Left lobe of liver (tissue), 2 donors: ENCODE measurements around the gene MPC1L. TPM values are rescaled to one million over a fixed set of nuclear protein-coding genes. Genes with fewer than 3 reads are reported as not detected.
A peak's percentile ranks its signal among the peaks of the same experiment; 100 is the strongest.
"Not testable (repeated sequence)": the region's sequence is repeated elsewhere in the genome, so short reads cannot be mapped to it uniquely, and the experiment has no call there.

Source experiments
- ATAC-seq: fragments of 200-7000 bp; cut with Tn5 transposase; one replicate; pipeline ENCODE4 v1.9.1; 2020; ENCODE audit warnings: mild to moderate bottlenecking, moderate library complexity
- DNase-seq: peaks from one replicate; pipeline ENCODE4 v3.0.0-alpha.2; 2020; ENCODE audit warnings: low spot score
- total RNA-seq: library from RNA; stranded (reverse); gene quantifications from one replicate; pipeline ENCODE4 v1.2.1, GENCODE V29; 2021
- donor health status: DM: no; HTN: no; CAD: no; lungs with moderate emphysema.
- donor health status: DM: no; HTN: yes; CAD: no.

Gene MPC1L
- not detected for total RNA-seq

DNA sequence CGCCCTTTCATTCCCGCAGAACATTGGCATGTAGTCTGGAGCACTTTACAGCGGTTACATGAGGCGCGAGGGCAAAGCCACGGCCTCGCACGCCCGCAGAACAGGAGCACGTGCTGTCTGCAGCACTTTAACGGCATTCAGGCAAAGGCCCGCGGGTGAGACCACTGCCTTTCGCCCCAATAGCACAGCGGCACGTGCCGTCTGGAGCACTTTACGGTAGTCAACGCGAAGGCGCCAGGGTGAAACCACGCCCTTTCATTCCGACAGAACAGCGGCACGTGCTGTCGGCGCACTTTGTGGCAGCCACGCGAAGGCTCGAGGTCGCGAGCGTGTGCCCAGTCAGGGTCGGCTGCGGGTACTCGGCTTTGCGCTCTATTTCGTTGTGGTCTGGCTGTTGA, at the start of gene MPC1L:
MPC1L (plus strand) TSS at position 290 of the 398 bp plus-strand sequence. CDS start 138 bp downstream, outside the sequence.
- DNase-seq (no peak), ATAC-seq (no peak)

DNA sequence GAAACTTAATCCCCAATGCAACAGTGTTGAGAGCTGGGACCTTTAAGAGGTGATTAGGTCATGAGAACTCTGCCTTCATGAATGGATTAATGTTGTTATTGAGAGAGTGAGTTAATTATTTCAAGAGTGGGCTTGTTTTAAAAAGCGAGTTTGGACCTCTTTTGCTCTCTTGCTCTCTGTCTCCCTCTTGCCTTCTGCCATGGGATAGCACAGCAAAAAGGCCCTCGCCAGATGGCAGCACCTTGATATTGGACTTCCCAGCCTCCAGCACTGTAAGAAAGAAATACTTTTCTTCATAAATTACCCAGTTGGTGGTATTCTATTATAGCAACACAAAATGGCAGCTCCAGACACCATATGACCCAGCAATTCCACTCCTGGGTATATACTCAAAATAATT, 49.5 kb upstream of the MPC1L start:
- ATAC-seq (no peak), DNase-seq (no peak)

GRCh38 chrX:40575411-40575810, 47.8 kb upstream of the MPC1L start:
- not testable (repeated sequence) for DNase-seq, ATAC-seq

GRCh38 chrX:40576291-40576690, 46.9 kb upstream of the MPC1L start:
- DNase-seq (no peak), ATAC-seq (no peak)

GRCh38 chrX:40578039-40578695, 45.1 kb upstream of the MPC1L start:
- DNase-seq (no peak), ATAC-seq (no peak)

GRCh38 chrX:40579141-40579540, 44.1 kb upstream of the MPC1L start:
- DNase-seq (no peak), ATAC-seq (no peak)

DNA sequence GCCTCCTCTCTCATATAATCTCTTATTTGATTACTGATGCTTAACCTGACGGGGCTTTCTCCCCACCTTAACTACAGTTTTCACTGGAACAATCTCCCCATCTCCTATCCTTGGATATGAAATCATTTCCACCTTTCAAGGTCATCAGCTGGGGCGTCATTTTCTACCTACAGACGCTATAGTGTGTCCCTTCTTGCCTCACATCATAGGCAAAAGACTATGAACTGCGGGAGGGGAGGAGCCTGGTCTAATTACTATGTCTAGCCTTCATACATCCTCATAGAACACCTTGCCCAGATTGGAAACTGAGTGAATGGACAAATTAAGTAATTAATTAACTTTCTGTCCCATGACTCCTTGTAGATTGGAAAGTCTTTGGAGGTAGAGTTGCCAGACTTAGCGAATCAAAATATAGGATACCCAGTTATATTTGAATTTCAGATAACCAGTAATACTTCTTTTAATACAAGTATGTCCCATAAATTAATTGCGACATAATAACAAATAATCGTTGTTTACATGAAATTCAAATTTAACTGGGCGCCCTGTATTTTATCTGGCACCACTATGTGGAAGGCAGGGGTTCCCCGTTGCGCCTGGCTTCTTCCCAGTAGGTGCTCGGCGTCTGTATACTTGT, 43.2 kb upstream of the MPC1L start:
- DNase-seq (no peak), ATAC-seq (peak; percentile 64)

GRCh38 chrX:40580537-40581335, 42.5 kb upstream of the MPC1L start, which contains the start of gene ATP6AP2:
Gene ATP6AP2, plus strand, starts transcription at chrX:40580970. Its CDS starts 96 bp downstream, at chrX:40581066.
- peak; percentile 97 for ATAC-seq

GRCh38 chrX:40581336-40581920, 41.8 kb upstream of the MPC1L start:
- DNase-seq (no peak), ATAC-seq (no peak)

More at GRCh38 chrX:40580537-40581335, 42.5 kb upstream of the MPC1L start, which contains the start of gene ATP6AP2:
- peak; percentile 92 for DNase-seq

DNA sequence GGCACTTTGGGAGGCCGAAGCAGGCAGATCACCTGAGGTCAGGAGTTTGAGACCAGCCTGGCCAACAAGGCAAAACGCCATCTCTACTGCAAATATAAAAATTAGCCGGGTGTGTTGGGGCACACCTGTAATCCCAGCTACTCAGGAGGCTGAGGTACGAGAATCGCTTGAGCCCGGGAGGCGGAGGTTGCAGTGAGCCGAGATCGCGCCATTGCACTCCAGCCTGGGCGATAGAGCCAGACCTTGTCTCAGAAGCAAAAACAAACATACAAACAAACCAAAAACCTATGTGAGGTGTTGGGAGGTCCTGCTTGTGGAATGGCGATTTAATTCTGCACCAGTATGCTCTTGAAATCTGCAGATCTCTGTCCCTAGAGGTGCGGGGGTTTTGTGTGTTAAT, 41.0 kb upstream of the MPC1L start:
- ATAC-seq, DNase-seq: not testable (repeated sequence)

DNA sequence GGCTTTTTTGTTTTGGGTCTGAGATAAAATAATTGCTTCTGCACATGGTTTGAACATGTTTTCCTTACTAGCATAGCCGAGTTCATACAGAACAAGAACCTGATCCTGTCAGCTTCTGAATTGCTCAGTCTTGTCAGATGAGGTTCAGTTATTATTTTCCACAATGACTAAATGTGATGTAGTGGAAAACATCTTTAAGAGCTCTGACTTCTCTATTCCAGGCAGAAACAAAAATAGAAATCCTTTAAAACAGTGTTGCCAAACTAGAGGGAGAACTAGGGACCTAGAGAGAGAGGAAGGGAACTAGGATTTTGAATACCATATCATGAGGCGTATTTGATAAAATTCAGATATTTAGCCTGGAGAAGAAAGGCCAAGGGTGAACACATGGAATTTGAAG, 40.4 kb upstream of the MPC1L start:
- DNase-seq (no peak), ATAC-seq (no peak)

DNA sequence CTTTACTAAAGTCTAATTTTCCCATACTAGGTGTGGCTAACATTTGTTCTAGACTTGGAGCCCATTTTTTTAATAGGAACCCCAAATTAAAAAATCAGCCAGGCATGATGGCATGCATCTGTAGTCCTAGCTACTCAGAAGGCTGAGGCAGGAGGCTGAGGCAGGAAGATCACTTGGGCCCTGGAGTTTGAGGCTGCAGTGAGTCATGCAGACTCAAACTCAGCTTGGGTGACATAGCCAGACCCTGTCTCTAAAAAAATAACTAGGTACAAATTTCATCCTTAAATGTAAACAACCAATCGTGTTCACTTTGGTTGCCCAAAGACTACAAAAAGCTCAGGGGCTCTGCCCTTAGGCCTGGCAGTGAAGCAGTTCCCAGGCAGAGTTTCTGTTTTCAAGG, 35.6 kb upstream of the MPC1L start:
- DNase-seq, ATAC-seq: not testable (repeated sequence)

- ATAC-seq, DNase-seq: not testable (repeated sequence)
Measured at GRCh38 chrX:40589616-40590321, 33.5 kb upstream of the MPC1L start.

- ATAC-seq: no peak
- DNase-seq: no peak
Measured at GRCh38 chrX:40603446-40603845, 19.8 kb upstream of the MPC1L start.

DNA sequence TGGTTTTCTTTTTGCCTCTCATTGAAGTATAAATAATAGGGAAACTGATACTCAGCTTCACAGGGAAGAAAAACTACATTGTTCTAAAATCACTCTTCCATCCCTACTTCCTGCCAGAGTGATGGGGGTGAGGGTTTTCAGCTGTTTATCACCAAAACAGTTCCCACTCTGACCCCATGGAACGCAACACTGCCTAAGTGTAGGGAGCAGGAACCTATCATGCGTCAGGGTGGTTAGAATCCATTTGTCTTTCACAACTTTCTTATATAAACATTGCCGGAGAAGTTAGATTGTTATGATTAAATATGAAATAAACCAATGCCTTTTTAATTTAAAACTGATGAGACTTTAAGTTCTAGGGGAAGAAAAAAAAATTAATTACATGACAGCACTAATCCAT, 15.8 kb upstream of the MPC1L start:
- no peak for ATAC-seq
- no peak for DNase-seq

DNA sequence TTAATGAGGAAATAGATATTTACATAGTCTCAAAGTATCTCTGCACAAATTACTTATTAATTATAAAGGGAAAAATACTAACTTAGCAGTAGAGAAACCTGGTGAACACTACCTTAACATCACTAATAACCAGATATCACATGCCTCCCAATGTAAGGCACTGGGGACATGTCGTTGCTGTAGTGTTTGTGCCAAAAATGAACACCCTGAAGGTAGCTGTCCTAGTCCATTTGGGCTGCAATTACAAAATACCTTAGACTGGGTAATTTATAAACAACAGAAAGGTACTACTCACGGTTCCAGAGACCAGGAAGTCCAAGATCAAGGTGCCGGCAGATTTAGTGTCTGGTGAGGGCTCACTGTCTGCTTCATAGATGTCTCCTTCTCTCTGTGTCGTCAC, 10.7 kb upstream of the MPC1L start:
- ATAC-seq: peak; percentile 13
- no peak for DNase-seq

DNA sequence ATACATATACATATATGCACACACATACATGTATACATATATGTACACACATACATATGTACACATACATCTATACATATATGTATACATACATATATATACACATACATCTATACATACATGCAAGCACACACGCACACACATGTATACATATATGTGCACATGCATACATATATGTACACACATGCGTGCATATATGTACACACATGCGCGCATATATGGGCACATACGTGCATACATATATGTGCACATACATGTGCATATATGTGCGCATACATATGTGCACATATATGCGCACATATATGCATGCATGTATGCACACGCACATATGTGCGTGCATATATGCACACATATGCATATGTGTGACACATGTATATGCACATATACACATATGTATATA, 7.3 kb upstream of the MPC1L start:
- no peak for ATAC-seq
- no peak for DNase-seq

DNA sequence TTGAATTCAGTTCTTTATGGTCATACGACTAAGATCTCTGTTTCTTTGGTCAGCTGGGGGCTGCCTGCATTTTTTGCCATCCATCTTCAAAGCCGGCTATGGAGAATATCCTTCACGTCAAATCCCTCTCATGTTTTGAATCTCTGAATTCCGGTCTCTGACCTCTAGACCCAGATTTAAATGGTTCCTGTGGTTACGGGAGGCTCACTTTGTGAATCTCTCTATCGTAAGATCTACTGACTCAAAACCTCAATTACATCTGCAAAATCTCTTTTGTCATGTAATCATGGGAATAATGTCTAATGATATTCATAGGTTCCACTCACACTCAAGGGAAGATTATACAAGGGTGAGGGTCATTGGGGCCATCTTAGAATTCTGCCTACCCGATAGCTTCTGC, 5.7 kb upstream of the MPC1L start:
- ATAC-seq (no peak), DNase-seq (no peak)

DNA sequence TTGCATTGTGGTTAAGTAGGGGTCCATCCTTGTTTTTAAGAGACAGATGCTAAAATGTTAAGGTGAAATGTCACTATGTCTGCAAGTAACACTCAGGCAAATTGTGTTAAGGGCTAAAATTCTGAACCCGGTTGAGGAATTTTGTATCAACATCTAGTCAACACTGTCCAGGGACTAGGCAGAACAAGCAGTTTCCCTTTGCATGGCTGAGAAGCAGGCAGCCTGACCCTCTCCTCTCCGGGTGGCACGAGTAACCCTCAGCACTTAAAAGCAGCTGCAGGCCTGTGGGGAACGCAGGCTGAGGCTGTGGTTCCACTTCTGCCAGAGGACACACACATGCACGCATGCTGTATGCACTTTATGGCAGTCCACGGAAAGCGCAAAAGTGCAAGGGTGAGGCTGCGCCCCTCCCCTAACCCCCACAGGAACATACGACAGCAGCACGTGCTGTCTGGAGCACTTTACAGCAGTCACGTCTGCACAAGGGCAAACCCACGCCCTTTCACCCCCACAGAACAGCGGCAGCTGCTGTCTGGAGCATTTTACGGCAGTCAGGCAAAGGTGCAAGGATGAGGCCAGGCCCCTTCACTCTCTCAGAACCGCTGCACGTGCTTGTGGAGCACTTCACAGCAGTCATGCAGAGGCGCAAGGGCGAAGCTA, 619 bp upstream of the MPC1L start:
- ATAC-seq (no peak), DNase-seq (no peak)

DNA sequence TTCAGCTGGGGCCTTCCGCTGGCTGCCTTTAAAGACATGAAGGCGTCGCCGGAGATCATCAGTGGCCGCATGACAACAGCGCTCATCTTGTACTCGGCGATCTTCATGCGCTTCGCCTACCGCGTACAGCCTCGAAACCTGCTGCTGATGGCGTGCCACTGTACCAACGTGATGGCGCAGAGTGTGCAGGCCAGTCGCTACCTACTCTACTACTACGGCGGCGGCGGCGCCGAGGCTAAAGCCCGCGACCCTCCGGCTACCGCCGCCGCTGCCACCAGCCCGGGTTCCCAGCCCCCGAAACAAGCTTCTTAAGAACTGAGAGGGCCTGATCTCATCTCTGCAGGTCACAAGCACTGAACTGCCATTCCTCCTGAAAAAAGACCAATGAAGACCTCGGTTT, 437 bp downstream of the MPC1L start:
- DNase-seq: no peak
- no peak for ATAC-seq
